Esophagus mucosa (tissue), 1 donor: ENCODE data around the gene SCAMP4. TPM values are rescaled to one million over a fixed set of nuclear protein-coding genes. Genes with fewer than 3 reads are reported as not detected.

ENCODE experiments used
- ATAC-seq: fragments of 200-7000 bp; cut with Tn5 transposase; one replicate; pipeline ENCODE4 v1.9.1; 2020
- total RNA-seq: library from RNA; stranded (reverse); gene quantifications from one replicate; pipeline ENCODE4 v1.2.4, GENCODE V29; 2023
- donor health status: DM: yes; HTN: yes; CAD: no.

SCAMP4 gene
- total RNA-seq, 1 donor from 2014 or later: 45.6 TPM

DNA sequence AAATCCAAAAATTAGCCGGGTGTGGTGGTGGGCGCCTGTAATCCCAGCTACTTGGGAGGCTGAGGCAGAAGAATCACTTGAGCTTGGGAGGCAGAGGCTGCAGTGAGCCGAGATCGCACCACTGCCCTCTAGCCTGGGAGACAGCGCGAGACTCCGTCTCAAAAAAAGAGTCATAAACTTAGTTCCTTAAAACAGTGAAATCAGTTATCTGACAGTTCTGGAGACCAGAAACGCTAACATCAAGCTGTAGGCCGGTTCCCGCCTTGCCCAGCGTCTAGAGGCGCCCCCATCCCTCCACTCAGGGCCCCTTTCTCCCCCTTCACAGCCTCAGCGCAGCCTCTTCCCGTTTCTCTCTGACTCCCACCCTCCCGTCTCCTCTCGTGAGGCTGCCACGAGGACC lies 11.9 kb downstream of the SCAMP4 start:
- ATAC-seq: no peak

- ATAC-seq: no peak
Measured at GRCh38 chr19:1917926-1918325, 12.7 kb downstream of the SCAMP4 start.

GRCh38 chr19:1918975-1919374 lies 13.8 kb downstream of the SCAMP4 start:
- no peak for ATAC-seq

GRCh38 chr19:1920644-1921043 lies 15.4 kb downstream of the SCAMP4 start:
- no peak for ATAC-seq

- ATAC-seq: no peak
Measured at GRCh38 chr19:1921326-1921725, 16.1 kb downstream of the SCAMP4 start.

- no peak for ATAC-seq
Measured at GRCh38 chr19:1921825-1922224, 16.6 kb downstream of the SCAMP4 start.

DNA sequence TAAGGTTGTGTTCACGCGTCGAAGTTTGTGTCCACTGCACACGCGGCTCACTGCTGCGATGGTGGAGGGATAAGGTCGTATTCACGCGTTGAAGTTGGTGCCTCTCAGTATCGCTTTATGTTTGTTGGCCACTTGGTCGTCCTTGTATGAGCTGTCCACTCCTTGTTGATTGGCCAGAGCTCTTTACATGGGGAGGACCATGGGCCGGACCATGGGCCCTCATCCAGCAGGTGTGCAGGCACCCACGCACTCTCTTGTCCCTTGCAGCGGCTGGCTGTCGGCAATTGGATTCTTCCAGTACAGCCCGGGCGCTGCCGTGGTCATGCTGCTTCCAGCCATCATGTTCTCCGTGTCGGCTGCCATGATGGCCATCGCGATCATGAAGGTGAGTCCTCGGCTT lies 17.6 kb downstream of the SCAMP4 start:
- no peak for ATAC-seq

DNA sequence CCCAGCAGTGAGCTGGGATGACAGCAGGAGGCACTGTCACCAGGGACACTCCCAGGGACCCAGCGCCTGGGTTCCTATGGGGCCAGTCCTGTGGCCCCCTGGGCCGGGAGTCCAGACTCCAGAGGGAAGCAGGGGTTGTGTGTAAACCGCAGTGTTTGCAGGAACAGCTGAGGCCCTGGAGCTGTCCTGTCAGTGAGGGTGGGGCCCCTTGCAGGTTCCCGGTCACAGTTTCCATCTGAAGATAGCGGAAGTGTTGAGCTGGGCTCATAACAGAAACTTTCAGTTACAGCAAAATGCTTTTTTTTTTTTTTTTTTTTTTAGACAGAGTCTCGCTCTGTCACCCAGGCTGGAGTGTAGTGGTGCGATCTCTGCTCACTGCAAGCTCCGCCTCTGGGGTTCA lies 18.1 kb downstream of the SCAMP4 start:
- peak; percentile 5 for ATAC-seq

DNA sequence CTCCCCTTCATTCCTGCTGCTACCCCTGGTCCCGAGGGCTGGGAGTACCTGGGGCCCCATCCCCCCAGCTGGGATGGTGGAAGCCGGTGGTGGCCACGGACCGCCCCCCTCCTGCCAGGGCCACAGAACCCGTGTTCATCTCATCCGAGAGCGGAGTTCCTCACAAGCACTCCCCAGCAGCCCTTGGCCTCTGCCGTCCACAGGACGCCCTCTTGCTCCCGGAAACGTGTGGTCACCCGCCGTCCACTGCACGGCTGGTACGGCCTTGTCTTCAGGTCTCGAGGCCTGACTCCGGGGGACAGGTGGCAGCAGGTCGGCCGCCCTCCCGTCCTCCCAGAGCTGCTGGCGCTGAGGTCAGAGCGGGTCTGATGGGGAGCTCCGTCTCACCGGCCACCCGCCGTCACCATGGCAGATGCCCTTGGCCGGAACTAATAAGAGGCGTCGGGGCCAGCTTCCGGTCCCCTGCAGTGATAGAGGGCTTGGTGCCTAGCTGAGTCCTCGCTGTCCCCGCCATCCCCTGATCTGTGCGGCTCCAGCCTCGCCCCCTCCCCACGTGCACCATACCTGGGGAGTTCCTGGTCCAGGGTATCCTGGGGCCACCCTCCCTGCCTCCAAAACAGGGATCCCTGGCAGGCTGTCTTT lies 19.2 kb downstream of the SCAMP4 start:
- no peak for ATAC-seq

DNA sequence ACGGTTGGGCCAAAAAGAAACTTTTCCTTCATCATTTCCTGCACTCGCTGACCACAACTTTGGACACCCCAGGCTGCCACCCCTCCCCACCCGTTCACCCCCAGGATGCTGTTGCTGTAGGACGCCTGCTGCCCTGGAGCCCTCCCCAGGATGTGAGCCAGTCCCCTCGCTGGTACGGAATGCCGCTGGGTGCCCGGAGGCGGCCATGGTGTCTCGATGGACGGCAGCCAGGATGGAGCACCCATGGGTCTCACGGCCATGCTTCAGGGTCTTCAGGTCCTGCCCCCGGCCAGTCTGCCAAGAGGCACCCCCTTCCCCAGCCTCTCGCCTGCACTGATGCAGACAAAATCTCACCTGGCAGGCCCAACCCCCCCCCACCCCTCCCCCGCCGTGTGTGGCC lies 20.3 kb downstream of the SCAMP4 start:
- no peak for ATAC-seq

GRCh38 chr19:1929021-1929742 lies 24.0 kb downstream of the SCAMP4 start:
- peak; percentile 78 for ATAC-seq

DNA sequence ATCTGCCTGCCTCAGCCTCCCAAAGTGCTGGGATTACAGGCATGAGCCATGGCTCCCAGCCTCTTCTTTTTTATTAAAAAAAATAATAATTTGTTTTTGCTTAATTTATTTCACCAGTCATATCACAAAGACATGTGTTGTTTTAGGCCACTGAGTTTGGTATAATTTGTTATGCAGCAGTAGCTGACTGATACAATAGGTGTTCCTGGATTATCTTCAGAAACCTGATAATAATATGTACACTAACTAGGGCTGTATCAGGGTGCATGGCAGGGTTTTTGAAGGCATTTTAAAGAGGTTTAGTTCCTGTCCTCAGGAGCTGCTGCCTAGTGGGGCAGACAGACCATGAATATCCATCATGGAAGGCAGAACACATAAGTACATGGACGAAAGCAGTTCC lies 26.2 kb downstream of the SCAMP4 start:
- ATAC-seq: no peak

- ATAC-seq: no peak
Measured at GRCh38 chr19:1932395-1932794, 27.2 kb downstream of the SCAMP4 start.

DNA sequence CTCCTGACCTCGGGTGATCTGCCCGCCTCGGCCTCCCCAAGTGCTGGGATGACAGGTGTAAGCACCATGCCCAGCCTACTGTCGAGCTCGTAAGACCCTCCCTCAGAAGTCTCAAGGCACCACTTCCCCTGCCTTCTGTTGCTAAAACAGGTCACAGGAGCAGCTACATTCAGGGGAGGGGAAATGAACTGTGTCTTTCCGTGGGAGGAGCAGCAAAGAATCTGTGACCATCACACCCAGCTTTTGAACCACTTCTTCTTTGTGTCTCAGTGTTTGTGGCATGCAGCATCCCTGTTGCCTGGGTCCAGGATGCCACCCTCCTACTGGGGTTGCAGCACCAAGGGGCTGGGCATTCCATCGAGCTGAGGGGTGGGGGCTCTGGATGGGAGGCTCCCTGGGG lies 28.0 kb downstream of the SCAMP4 start:
- no peak for ATAC-seq

DNA sequence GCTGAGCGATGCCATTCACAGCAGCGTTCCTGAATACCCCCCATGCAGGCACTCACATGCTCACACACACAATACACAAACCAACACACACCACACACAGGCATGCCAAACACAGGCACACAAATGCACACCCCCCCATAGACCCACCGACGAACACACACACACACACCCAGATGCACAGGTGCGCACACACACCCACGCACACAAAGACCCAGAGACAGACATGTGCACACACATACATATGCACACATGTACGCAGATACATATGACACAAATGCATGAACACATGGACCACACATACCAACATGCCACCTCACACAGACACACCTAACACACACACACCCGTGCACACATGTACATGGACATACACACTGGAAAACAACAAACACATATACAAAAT lies 28.7 kb downstream of the SCAMP4 start:
- no peak for ATAC-seq

DNA sequence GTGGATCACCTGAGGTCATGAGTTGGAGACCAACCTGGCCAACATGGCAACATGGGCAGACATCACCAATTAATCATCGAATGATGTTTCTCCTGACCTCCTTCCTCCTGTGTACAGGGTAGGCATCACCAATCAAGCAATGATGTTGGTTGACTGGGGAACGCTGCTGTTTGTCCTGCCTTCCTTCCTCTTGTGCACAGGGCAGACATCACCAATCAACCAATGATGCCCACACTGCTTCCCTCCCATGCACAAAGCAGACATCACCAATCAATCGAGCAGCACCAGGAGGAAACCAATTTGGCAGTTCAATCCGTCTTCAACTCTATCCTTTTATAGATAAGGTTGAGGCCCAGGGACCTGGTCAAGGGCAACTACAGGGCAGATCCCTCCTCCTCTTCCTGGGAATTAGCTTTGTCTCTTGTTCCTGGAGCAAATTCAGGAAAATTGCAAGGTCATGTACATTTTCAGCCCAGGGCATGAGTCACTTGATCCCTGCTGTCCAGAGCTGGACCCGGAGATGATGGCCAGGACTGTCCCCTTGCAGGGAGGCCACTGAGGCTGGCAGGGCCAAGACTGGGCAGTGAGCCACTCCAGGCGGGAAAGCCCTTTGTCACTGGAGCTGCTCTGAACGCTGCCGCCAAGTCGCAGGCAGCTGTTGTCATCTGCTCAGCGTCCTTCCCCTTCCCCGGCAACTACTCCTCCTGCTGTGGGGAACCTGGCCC lies 30.4 kb downstream of the SCAMP4 start:
- ATAC-seq: peak; percentile 35

DNA sequence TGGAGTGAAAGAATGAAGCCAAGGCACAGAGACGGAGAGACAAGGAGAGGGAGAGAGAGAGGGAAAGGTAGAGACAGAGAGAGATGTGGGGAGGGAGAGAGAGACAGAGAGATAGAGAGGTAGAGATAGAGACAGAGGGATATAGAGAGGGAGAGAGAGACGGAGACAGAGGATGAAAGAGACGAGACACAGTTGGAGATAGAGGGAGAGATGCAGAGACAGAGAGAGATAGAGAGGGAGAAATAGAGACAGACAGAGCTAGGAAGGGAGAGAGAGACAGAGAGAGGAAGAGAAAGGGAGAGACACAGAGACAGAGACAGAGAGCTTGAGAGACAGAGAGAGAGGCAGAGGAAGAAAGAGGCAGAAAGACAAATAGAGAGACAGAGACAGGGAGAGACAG lies 31.2 kb downstream of the SCAMP4 start:
- no peak for ATAC-seq

DNA sequence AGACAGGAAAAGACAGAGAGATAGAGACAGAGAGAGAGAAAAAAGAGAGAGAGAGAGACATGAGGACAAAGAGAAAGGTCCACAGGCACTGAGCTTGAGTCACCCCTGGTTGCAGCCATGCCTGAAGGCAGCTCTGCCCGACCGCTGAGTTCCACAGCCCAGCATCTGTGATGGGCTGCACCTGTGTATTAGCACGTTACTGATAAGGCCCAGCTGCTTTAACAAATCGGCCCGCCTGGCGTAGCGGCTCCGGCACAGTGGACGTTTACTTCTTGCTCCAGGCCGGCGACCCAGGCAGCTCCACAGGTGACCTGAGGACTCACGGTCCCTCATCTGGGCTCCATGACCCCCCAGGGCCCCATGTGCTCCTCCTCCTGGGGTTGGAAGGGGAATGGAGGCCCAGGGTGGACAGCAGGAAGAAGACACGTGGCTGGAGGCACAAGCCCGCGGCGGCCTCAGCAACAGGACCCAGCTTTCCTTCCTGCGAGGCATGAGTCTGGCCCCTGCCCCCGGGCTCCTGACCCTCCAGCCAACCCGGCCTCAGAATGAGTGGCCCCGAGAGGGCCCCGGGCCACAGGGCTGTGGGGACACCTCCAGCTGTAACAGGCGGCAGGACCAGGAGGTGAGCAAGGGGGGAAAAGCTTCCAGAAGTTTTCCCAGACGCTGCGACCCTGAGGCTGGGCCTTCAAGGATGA lies 31.9 kb downstream of the SCAMP4 start:
- ATAC-seq: no peak

- ATAC-seq: no peak
Measured at GRCh38 chr19:1938071-1938470, 32.9 kb downstream of the SCAMP4 start.

GRCh38 chr19:1941146-1942077 lies 36.2 kb downstream of the SCAMP4 start, which contains the start of gene CSNK1G2:
CSNK1G2 (plus strand) TSS chr19:1941172; CDS start chr19:1969773, 28,601 bp downstream.
- ATAC-seq: peak; percentile 0

- peak; percentile 27 for ATAC-seq
Measured at GRCh38 chr19:1942078-1942933, 37.1 kb downstream of the SCAMP4 start.
